Activated CD4-positive, alpha-beta T cell treated with anti-CD3 and anti-CD28 coated beads, Interleukin-2, amount 50 U/mL, for 24 hours (primary cell): ENCODE results near the gene ERCC5.

ENCODE experiments used
- DNase-seq, 2 donors: peaks; one replicate each; pipeline ENCODE4 v3.0.0-alpha.2; 2020; ENCODE audit warnings: low read depth in 1 of 2, low spot score in 1 of 2

Gene ERCC5

GRCh38 chr13:102917019-102917418 is 71.2 kb downstream of the ERCC5 start:
- no peak for DNase-seq

DNA sequence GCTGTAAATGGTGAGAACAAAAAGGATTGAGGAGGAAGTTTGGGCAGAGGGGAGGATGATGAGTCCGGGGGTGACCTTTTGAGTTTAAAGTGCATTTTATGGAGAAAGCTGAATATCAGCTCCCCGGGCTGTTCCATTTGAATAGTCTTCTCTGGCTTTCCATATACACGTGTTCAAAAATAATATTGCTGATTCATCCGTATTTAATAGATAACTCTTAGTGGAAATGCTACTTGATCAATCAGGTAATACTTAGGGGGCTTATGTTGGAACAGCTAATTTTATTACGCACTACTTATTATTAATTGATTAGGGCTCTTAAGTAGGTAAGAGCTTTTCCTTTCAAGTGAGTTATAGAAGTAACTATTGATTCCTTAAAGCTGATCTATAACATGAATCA is 76.4 kb downstream of the ERCC5 start:
- DNase-seq, result no peak
